ENCODE data around the gene TMEM25.

The TMEM25 gene

GRCh38 chr11:118530683-118531596 is at the start of gene TMEM25:
TMEM25 (plus strand) TSS chr11:118531192; CDS start chr11:118531802, 610 bp downstream.
- no peak for TF ChIP-seq TEAD4 (IDR thresholded peaks at IDR 0.05)
- peak; percentile 54 for TF ChIP-seq YY1 (IDR thresholded peaks at IDR 0.05; ENCODE audit: low read depth)
- no peak for TF ChIP-seq FOXM1 (IDR thresholded peaks at IDR 0.05; ENCODE audit: borderline replicate concordance, low read depth)
- no peak for TF ChIP-seq CEBPB (IDR thresholded peaks at IDR 0.05)
- no peak for TF ChIP-seq EP300 (IDR thresholded peaks at IDR 0.05; ENCODE audit: borderline replicate concordance)
- no peak; the same call in 1 of the 2 replicates for TF ChIP-seq TAF1 (IDR thresholded peaks at IDR 0.05; ENCODE audit: low read depth)
- TF ChIP-seq RAD21 (IDR thresholded peaks at IDR 0.05; ENCODE audit: low read depth): no peak
- TF ChIP-seq EGR1 (IDR thresholded peaks at IDR 0.05): peak; percentile 64
- TF ChIP-seq TCF12 (IDR thresholded peaks at IDR 0.05; ENCODE audit: low read depth): 0 out of 2 replicates have a peak, but pooled peaks have one; percentile 7
- no peak for TF ChIP-seq NFIC (IDR thresholded peaks at IDR 0.05)
- TF ChIP-seq CREB1 (IDR thresholded peaks at IDR 0.05; ENCODE audit: low read depth): no peak
- TF ChIP-seq REST (IDR thresholded peaks at IDR 0.05; ENCODE audit: low read depth): no peak
- TF ChIP-seq ZBTB7A (IDR thresholded peaks at IDR 0.05; ENCODE audit: low read depth): peak; percentile 75
- no peak for TF ChIP-seq USF1 (IDR thresholded peaks at IDR 0.05)
- TF ChIP-seq MAX (IDR thresholded peaks at IDR 0.05): peak; percentile 76

GRCh38 chr11:118484405-118484804 is 46.6 kb upstream of the TMEM25 start:
- TF ChIP-seq EP300 (IDR thresholded peaks at IDR 0.05; ENCODE audit: borderline replicate concordance) (no peak), TAF1 (IDR thresholded peaks at IDR 0.05; ENCODE audit: low read depth) (no peak), CEBPB (IDR thresholded peaks at IDR 0.05) (no peak), EGR1 (IDR thresholded peaks at IDR 0.05) (no peak), FOXM1 (IDR thresholded peaks at IDR 0.05; ENCODE audit: borderline replicate concordance, low read depth) (no peak), MAX (IDR thresholded peaks at IDR 0.05) (no peak), ZBTB7A (IDR thresholded peaks at IDR 0.05; ENCODE audit: low read depth) (no peak), NFIC (IDR thresholded peaks at IDR 0.05) (no peak), TEAD4 (IDR thresholded peaks at IDR 0.05) (no peak), TCF12 (IDR thresholded peaks at IDR 0.05; ENCODE audit: low read depth) (no peak), REST (IDR thresholded peaks at IDR 0.05; ENCODE audit: low read depth) (no peak), USF1 (IDR thresholded peaks at IDR 0.05) (no peak), YY1 (IDR thresholded peaks at IDR 0.05; ENCODE audit: low read depth) (no peak), RAD21 (IDR thresholded peaks at IDR 0.05; ENCODE audit: low read depth) (no peak), CREB1 (IDR thresholded peaks at IDR 0.05; ENCODE audit: low read depth) (no peak)

- no peak for TF ChIP-seq NFIC (IDR thresholded peaks at IDR 0.05)
- no peak for TF ChIP-seq MAX (IDR thresholded peaks at IDR 0.05)
- TF ChIP-seq ZBTB7A (IDR thresholded peaks at IDR 0.05; ENCODE audit: low read depth): no peak
- no peak for TF ChIP-seq TCF12 (IDR thresholded peaks at IDR 0.05; ENCODE audit: low read depth)
- no peak for TF ChIP-seq CREB1 (IDR thresholded peaks at IDR 0.05; ENCODE audit: low read depth)
- TF ChIP-seq RAD21 (IDR thresholded peaks at IDR 0.05; ENCODE audit: low read depth): no peak
- no peak for TF ChIP-seq REST (IDR thresholded peaks at IDR 0.05; ENCODE audit: low read depth)
- TF ChIP-seq FOXM1 (IDR thresholded peaks at IDR 0.05; ENCODE audit: borderline replicate concordance, low read depth): no peak
- no peak for TF ChIP-seq YY1 (IDR thresholded peaks at IDR 0.05; ENCODE audit: low read depth)
- TF ChIP-seq CEBPB (IDR thresholded peaks at IDR 0.05): no peak
- TF ChIP-seq EGR1 (IDR thresholded peaks at IDR 0.05): no peak
- TF ChIP-seq TAF1 (IDR thresholded peaks at IDR 0.05; ENCODE audit: low read depth): no peak
- TF ChIP-seq EP300 (IDR thresholded peaks at IDR 0.05; ENCODE audit: borderline replicate concordance): no peak
- no peak for TF ChIP-seq TEAD4 (IDR thresholded peaks at IDR 0.05)
Observed at GRCh38 chr11:118485273-118485672, 45.7 kb upstream of the TMEM25 start.
